Measurements from ENCODE around the gene EXOC3L4. TPM values are rescaled to one million over a fixed set of nuclear protein-coding genes. Genes with fewer than 3 reads are reported as not detected.
"Not testable (repeated sequence)": the region's sequence is repeated elsewhere in the genome, so short reads cannot be mapped to it uniquely, and the experiment has no call there.

The EXOC3L4 gene
- 33.7 TPM for polyA plus RNA-seq
- long read RNA-seq, donor 1: 0 reads
- long read RNA-seq, donor 2: 0 reads
- long read RNA-seq, donor 3: 0 reads
- long read RNA-seq, donor 4: 0 reads
- long read RNA-seq, donor 5: 0 reads
- long read RNA-seq, donor 6: 0 reads
- long read RNA-seq, donor 7: 0 reads
- long read RNA-seq, donor 8: 0 reads
- long read RNA-seq, donor 9: 0 reads
- long read RNA-seq, donor 10, partial matches to known transcripts: 0 of 1 reads
- long read RNA-seq, donor 10, other reads (novel, unspliced or antisense): 0 of 1 reads
- long read RNA-seq, donor 11, partial matches to known transcripts: 0 of 1 reads
- long read RNA-seq, donor 11, other reads (novel, unspliced or antisense): 0 of 1 reads

DNA sequence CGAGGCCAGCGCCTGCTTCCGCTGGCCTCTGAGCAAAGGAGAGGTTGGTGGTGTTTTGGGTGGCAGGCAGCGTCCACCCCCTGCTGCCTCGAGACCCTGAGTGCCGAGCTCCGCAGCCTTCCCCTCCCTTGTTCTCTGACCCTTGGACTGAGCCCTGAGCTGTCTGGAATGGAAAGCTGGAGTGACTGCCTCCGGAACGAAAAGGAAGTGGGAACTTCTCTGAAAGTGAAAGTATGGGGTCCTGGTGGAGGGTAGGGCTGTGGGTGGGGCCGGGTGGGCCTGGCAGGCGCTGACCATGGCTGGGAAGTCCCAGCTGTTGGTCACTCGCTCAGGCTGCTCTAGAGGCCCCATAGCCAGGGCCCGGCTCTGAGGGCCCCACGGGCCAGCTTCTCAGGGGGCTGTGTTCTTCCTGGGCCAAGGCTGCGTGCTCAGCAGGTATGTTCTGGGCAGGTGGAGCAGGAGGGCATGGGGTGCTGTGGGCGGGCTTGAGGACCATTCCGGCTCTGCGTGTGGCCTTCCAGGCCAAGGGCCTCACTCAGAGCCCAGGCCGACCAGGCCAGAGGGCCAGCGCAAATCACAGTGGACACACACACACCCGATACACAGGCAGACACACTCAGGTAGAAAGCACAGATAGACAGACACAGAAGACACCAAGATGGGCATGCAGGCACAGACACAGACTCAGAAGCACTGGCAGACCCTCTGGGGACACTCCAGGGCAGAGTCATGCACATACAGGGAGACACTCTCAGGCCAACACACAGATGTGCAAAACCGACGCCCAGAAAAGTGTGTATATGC is at the start of gene EXOC3L4:
Gene EXOC3L4 (plus strand): TSS at position 320 of the 804 bp plus-strand sequence. CDS start 5,495 bp downstream, outside the sequence.
- H3K9me3 ChIP-seq (ENCODE audit: control insufficient read depth, low read depth, low read length): peaks cover 3% of the 10 kb centered on the region
- peak within 1 kb of the TSS; percentile 65 for H3K27ac ChIP-seq (ENCODE audit: low read length)
- no peaks in the 10 kb centered on the region for H3K36me3 ChIP-seq (ENCODE audit: control insufficient read depth, insufficient read depth, low read length)
- no CpG with 5 or more reads among the region's 23 CpGs for WGBS (ENCODE audit: insufficient coverage, low lambda C conversion rate)
- DNase-seq: peak; percentile 87 to 94
- peaks cover 5% of the 10 kb centered on the region for H3K27me3 ChIP-seq (ENCODE audit: control insufficient read depth, insufficient read depth, low read length)
- peak within 1 kb of the TSS; percentile 27 for H3K4me3 ChIP-seq (ENCODE audit: low read length)
- H3K4me1 ChIP-seq (ENCODE audit: control insufficient read depth, insufficient read depth, low read length): peaks cover 57% of the 10 kb centered on the region

DNA sequence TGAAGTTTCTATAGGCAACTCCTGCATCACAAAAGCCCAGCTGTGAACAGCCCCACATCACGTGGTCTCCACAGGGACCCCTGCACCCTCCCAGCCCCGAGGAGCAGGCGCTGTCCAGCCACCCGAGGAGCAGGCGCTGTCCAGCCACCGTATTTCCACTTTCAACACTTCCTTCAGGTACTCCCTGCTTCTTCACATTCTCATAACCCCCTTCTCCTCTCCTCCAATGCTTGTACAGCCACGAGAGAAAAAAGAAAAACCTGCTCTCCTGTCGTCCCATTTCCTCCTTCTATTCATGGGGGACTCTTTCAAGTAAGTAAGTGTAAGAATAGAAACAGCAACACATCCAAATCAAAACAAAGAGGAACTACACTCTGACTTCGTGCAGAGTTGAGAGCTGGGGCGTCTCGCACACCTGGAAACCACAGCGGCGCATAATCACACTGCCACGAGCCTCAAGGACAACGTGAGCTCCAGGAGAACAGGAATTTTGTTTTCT is 49.1 kb upstream of the EXOC3L4 start:
- no CpG with 5 or more reads among the region's 15 CpGs for WGBS (ENCODE audit: insufficient coverage, low lambda C conversion rate)
- no peak overlapping the region for H3K4me3 ChIP-seq (ENCODE audit: low read length)
- peaks cover 9% of the 10 kb centered on the region for H3K36me3 ChIP-seq (ENCODE audit: control insufficient read depth, insufficient read depth, low read length)
- H3K9me3 ChIP-seq (ENCODE audit: control insufficient read depth, low read depth, low read length): peaks cover 6% of the 10 kb centered on the region
- DNase-seq: no peak
- H3K4me1 ChIP-seq (ENCODE audit: control insufficient read depth, insufficient read depth, low read length): no peaks in the 10 kb centered on the region
- no peaks in the 10 kb centered on the region for H3K27me3 ChIP-seq (ENCODE audit: control insufficient read depth, insufficient read depth, low read length)
- H3K27ac ChIP-seq (ENCODE audit: low read length): no peak overlapping the region

DNA sequence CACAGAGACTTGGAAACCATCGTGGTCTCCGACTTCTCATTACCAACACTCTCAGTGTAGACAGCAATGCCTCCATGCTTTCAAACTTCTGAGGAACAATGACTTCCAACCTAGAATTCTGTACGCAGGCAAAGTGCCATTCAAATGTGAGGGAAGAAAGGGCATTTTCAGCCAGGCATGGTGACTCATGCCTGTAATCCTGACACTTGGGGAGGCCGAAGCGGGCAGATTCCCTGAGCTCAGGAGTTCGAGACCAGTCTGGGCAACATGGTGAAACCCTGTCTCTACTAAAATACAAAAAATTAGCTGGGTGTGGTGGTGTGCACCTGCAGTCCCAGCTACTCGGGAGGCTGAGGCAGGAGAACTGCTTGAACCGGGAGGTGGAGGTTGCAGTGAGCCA is 47.1 kb upstream of the EXOC3L4 start:
- H3K36me3 ChIP-seq (ENCODE audit: control insufficient read depth, insufficient read depth, low read length); DNase-seq; H3K27ac ChIP-seq (ENCODE audit: low read length); H3K9me3 ChIP-seq (ENCODE audit: control insufficient read depth, low read depth, low read length); H3K27me3 ChIP-seq (ENCODE audit: control insufficient read depth, insufficient read depth, low read length); H3K4me3 ChIP-seq (ENCODE audit: low read length); H3K4me1 ChIP-seq (ENCODE audit: control insufficient read depth, insufficient read depth, low read length): not testable (repeated sequence)
- no CpG with 5 or more reads among the region's 8 CpGs for WGBS (ENCODE audit: insufficient coverage, low lambda C conversion rate)

DNA sequence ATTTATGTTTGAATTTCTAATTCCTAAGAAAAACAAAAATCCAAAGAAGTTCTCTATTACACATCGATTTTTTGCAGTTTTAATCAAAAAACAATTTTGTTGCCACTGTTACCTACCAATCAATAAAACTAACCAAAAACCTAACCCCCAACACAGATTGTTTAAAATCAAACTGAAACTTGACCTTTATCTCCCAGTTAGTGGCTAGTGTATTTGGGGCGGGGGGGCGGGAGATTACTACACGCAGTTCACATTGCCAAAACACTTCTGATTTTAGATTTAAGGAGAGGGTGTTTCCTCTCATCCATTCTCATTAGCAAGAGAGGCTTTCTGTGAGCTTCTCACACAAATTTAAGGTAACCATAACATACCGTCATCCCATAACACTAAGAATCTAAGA is 43.6 kb upstream of the EXOC3L4 start:
- no peaks in the 10 kb centered on the region for H3K27me3 ChIP-seq (ENCODE audit: control insufficient read depth, insufficient read depth, low read length)
- H3K4me3 ChIP-seq (ENCODE audit: low read length): no peak overlapping the region
- no peak for DNase-seq
- H3K9me3 ChIP-seq (ENCODE audit: control insufficient read depth, low read depth, low read length): no peaks in the 10 kb centered on the region
- H3K27ac ChIP-seq (ENCODE audit: low read length): no peak overlapping the region
- WGBS (ENCODE audit: insufficient coverage, low lambda C conversion rate): 100% methylated on average over 1 of the region's 5 CpGs
- peaks cover 12% of the 10 kb centered on the region for H3K4me1 ChIP-seq (ENCODE audit: control insufficient read depth, insufficient read depth, low read length)
- peaks cover 8% of the 10 kb centered on the region for H3K36me3 ChIP-seq (ENCODE audit: control insufficient read depth, insufficient read depth, low read length)

DNA sequence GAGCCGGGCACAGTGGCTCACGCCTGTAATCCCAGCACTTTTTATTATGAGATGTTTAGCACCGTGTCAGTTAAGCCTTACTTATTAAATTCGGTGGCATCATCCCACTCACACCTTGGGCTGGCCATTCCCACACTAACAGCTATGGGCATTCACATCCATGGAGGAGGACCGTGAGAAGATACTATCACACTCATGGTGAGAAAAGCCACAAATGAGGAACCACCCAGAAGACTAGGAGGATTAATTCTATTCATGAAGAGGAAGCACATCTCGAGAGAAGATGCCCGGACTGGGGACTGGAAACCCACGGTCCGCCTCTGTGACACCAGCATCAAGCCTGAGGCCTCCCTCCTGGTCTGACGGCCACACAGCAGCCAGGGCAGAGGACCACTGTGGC is 42.1 kb upstream of the EXOC3L4 start:
- no peak overlapping the region for H3K27ac ChIP-seq (ENCODE audit: low read length)
- no peak for DNase-seq
- WGBS (ENCODE audit: insufficient coverage, low lambda C conversion rate): no CpG with 5 or more reads among the region's 10 CpGs
- H3K9me3 ChIP-seq (ENCODE audit: control insufficient read depth, low read depth, low read length): no peaks in the 10 kb centered on the region
- peaks cover 8% of the 10 kb centered on the region for H3K36me3 ChIP-seq (ENCODE audit: control insufficient read depth, insufficient read depth, low read length)
- peaks cover 13% of the 10 kb centered on the region for H3K4me1 ChIP-seq (ENCODE audit: control insufficient read depth, insufficient read depth, low read length)
- H3K27me3 ChIP-seq (ENCODE audit: control insufficient read depth, insufficient read depth, low read length): no peaks in the 10 kb centered on the region
- no peak overlapping the region for H3K4me3 ChIP-seq (ENCODE audit: low read length)

DNA sequence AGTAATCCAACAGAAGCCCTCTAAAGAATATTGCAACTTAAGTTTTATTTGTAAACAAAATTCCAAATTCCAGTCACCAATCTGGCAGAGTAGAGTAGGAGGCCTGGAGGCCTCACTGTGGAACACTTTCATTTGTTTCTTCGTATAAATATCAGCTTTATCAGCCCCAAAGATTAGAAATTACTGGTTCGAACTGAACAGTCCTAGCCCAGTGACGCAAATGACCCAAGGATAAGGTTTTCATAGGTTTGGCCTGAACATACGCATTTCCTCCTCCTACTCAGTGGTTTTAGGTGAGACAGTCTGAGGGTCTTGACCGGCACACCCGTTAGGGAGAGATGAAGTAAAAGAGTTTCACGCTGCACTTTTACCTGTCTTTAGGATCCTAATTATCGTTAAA is 38.8 kb upstream of the EXOC3L4 start:
- DNase-seq: no peak
- H3K4me1 ChIP-seq (ENCODE audit: control insufficient read depth, insufficient read depth, low read length): peaks cover 19% of the 10 kb centered on the region
- WGBS (ENCODE audit: insufficient coverage, low lambda C conversion rate): no CpG with 5 or more reads among the region's 8 CpGs

DNA sequence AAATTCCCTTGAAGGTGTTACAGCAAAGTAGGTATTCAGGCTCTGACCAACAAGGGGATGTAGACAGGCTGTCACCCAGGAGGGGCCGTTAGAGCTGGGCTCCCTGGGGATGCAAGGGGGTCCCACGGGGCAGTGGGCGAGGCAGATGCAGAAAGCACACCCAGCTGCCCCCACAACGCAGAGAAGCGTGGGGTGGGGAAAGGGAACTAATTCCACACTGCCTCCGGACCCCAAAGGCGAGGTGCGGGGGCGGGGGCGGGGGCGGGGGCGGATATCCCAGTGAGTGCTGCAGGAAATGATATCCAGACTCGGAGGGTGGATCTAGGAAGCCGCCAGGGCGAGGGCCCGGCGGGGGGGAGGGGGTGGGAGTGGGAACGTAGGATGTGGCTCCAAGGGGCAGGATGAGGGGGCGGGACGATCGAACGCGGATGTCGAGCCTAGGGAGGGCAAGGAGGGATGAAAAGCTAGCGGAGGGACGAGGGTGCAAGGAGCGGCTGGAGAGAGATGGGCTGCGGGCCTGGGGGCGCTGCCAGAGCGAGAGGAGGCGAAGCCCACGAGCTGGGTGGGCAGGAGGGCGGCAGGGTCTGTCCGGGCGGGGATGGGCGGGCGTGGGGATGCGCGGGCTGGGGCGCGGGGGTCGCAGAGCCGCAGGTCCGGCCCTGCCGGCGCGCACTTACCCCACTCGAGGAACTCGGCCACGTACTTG is 38.0 kb upstream of the EXOC3L4 start:
- Histone ChIP-seq H3K9me3 (ENCODE audit: control insufficient read depth, low read depth, low read length) (no peaks in the 10 kb centered on the region), H3K4me1 (ENCODE audit: control insufficient read depth, insufficient read depth, low read length) (peaks cover 19% of the 10 kb centered on the region), H3K27me3 (ENCODE audit: control insufficient read depth, insufficient read depth, low read length) (no peaks in the 10 kb centered on the region), H3K36me3 (ENCODE audit: control insufficient read depth, insufficient read depth, low read length) (peaks cover 5% of the 10 kb centered on the region), H3K27ac (ENCODE audit: low read length) (peak overlapping the region; percentile 89), H3K4me3 (ENCODE audit: low read length) (peak overlapping the region; percentile 91)
- DNase-seq: peak; percentile 58 to 76
- WGBS (ENCODE audit: insufficient coverage, low lambda C conversion rate): no CpG with 5 or more reads among the region's 50 CpGs

More for the DNA sequence above, 38.8 kb upstream of the EXOC3L4 start:
- peak overlapping the region; percentile 91 for H3K4me3 ChIP-seq (ENCODE audit: low read length)
- no peaks in the 10 kb centered on the region for H3K27me3 ChIP-seq (ENCODE audit: control insufficient read depth, insufficient read depth, low read length)
- H3K9me3 ChIP-seq (ENCODE audit: control insufficient read depth, low read depth, low read length): no peaks in the 10 kb centered on the region
- H3K36me3 ChIP-seq (ENCODE audit: control insufficient read depth, insufficient read depth, low read length): peaks cover 5% of the 10 kb centered on the region
- peak overlapping the region; percentile 35 for H3K27ac ChIP-seq (ENCODE audit: low read length)

DNA sequence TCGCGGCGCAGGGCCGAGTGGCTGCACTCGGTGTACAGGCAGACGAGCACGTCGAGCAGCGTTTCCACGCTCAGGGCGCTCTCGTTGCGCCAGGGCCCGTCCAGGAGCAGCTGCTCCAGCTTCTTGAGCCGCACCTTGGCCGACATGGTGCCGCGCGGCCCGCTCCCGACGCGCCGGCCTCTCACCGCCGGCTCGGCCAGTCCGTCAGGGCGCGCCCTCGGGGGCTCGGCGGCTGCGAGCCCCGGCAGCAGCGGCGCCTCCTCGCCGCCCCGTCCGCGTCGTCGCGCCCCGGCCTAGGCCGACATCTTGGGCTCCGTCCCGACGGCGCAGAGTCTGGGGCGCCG is 37.5 kb upstream of the EXOC3L4 start:
- H3K27ac ChIP-seq (ENCODE audit: low read length): peak overlapping the region; percentile 89
- WGBS (ENCODE audit: insufficient coverage, low lambda C conversion rate): no CpG with 5 or more reads among the region's 53 CpGs
- H3K36me3 ChIP-seq (ENCODE audit: control insufficient read depth, insufficient read depth, low read length): peaks cover 5% of the 10 kb centered on the region
- H3K27me3 ChIP-seq (ENCODE audit: control insufficient read depth, insufficient read depth, low read length): no peaks in the 10 kb centered on the region
- H3K9me3 ChIP-seq (ENCODE audit: control insufficient read depth, low read depth, low read length): no peaks in the 10 kb centered on the region
- no peak for DNase-seq
- H3K4me3 ChIP-seq (ENCODE audit: low read length): peak overlapping the region; percentile 91
- H3K4me1 ChIP-seq (ENCODE audit: control insufficient read depth, insufficient read depth, low read length): peaks cover 19% of the 10 kb centered on the region

DNA sequence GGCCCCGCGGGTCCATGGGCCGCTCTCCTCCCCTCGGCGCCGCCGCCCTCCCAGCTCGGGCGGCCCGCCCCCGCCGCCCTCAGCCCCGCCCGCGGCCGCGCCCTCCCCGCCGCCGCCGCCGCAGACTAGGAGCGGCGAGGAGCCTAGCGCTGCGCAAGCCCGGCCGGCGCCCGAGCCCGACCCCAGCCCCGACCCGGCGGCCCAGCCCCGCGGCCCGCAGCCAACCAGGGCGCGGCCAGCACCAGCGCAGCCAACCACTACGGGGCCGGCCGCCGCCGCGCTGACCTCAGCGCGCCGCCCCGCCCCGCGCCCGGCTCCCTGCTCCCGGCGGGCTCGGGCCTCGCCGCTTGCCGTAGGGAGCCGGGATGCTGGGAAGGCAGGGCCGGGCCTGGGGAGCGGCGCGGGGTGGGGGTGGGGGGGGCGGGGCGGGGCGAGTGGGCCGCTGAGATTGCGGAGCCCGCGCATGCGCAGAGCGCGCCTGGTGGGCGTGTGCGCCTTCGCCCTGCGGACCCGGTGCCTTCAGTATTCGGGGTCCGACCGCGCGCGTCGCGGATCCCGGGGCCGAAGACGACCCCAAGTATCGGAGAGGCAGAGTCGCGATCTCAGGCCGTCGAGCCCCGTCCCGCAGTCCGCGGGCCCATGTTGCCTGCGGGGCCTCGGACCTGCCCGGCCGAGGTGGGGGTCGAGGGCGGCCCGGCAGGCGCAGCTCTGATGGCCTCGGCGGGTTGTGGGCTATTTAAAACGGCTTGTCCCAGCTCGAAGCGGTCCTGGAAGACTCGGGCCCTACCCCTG is 37.0 kb upstream of the EXOC3L4 start, which contains the start of gene CDC42BPB:
Gene CDC42BPB (minus strand): TSS at position 178 of the 792 bp plus-strand sequence. CDS start 376 bp downstream, outside the sequence.
- H3K27ac ChIP-seq (ENCODE audit: low read length): peak within 1 kb of the TSS; percentile 89
- no CpG with 5 or more reads among the region's 113 CpGs for WGBS (ENCODE audit: insufficient coverage, low lambda C conversion rate)
- no peaks in the 10 kb centered on the region for H3K27me3 ChIP-seq (ENCODE audit: control insufficient read depth, insufficient read depth, low read length)
- H3K4me3 ChIP-seq (ENCODE audit: low read length): peak within 1 kb of the TSS; percentile 91
- H3K4me1 ChIP-seq (ENCODE audit: control insufficient read depth, insufficient read depth, low read length): peaks cover 19% of the 10 kb centered on the region
- peaks cover 5% of the 10 kb centered on the region for H3K36me3 ChIP-seq (ENCODE audit: control insufficient read depth, insufficient read depth, low read length)
- no peaks in the 10 kb centered on the region for H3K9me3 ChIP-seq (ENCODE audit: control insufficient read depth, low read depth, low read length)
- peak; percentile 92 to 96 for DNase-seq

All from large intestine (tissue), 12 donors.